HG02763 (cell line): ENCODE results near the gene LGALS7B.

Experiments used
- ATAC-seq: cut with Tn5 transposase; IDR thresholded peaks from one replicate; pipeline ENCODE4 v1.9.1; 2021; ENCODE audit warnings: mild to moderate bottlenecking, moderate library complexity; ENCODE audit not compliant: unreplicated experiment

Gene LGALS7B

DNA sequence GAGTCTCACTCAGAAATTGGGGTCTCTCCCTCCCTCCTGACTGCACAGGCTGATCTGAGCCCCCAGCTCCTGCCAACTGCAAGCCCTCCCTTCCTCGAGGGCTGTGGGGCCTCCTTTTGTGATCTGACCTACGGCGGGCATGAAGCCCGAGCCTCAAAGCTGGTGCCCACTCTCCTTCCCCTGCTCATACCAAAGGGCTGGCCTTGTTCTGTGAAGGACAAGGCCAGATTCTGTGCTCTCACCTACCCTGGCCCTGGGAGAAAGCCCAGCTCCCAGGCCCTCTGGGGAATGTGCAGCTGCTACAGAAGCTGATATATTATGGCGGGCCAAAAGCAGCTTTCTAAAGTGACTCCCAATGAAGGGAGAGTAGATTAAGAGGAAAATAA, 51.6 kb downstream of the LGALS7B start:
- ATAC-seq = no peak
